GM12874 (cell line): ENCODE measurements around the gene HTR3E.

Experiments used
- TF ChIP-seq, protein P1 (sequence below): IDR thresholded peaks from 2 replicates; pipeline ENCODE4 v1.5.1; 2011; ENCODE audit warnings: low read depth, mild to moderate bottlenecking, control low read depth, low read length, moderate library complexity; ENCODE audit not compliant: insufficient read depth

Gene HTR3E, protein sequence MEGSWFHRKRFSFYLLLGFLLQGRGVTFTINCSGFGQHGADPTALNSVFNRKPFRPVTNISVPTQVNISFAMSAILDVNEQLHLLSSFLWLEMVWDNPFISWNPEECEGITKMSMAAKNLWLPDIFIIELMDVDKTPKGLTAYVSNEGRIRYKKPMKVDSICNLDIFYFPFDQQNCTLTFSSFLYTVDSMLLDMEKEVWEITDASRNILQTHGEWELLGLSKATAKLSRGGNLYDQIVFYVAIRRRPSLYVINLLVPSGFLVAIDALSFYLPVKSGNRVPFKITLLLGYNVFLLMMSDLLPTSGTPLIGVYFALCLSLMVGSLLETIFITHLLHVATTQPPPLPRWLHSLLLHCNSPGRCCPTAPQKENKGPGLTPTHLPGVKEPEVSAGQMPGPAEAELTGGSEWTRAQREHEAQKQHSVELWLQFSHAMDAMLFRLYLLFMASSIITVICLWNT

DNA sequence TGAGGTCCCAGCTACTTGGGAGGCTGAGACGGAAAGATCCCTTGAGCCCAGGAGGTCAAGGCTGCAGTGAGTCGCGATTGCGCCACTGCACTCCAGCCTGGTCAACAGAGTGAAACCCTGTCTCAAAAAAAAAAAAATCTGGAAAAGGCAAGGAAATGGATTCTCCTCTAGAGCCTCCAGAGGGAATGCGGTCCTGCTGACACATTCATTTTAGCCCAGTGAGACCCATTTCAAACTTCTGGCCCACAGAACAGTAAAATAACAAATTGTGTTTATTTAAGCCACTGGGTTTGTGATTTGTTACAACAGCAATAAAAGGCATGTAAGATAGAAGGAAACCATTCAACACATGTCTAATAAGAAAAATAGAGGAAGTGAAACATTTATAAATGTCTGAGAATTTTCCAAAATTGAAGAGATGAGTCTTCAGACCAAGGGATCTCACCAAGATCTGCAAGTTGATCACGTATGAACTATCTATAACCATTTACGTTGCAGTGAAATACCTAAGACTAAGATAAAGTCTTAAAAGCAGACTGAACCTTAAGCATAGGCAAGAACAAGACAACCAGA, at the start of gene HTR3E:
TSS of gene HTR3E (plus strand) at position 254 of the 573 bp plus-strand sequence. CDS start 466 bp downstream, outside the sequence.
- TF ChIP-seq, protein P1, sequence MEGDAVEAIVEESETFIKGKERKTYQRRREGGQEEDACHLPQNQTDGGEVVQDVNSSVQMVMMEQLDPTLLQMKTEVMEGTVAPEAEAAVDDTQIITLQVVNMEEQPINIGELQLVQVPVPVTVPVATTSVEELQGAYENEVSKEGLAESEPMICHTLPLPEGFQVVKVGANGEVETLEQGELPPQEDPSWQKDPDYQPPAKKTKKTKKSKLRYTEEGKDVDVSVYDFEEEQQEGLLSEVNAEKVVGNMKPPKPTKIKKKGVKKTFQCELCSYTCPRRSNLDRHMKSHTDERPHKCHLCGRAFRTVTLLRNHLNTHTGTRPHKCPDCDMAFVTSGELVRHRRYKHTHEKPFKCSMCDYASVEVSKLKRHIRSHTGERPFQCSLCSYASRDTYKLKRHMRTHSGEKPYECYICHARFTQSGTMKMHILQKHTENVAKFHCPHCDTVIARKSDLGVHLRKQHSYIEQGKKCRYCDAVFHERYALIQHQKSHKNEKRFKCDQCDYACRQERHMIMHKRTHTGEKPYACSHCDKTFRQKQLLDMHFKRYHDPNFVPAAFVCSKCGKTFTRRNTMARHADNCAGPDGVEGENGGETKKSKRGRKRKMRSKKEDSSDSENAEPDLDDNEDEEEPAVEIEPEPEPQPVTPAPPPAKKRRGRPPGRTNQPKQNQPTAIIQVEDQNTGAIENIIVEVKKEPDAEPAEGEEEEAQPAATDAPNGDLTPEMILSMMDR: no peak

DNA sequence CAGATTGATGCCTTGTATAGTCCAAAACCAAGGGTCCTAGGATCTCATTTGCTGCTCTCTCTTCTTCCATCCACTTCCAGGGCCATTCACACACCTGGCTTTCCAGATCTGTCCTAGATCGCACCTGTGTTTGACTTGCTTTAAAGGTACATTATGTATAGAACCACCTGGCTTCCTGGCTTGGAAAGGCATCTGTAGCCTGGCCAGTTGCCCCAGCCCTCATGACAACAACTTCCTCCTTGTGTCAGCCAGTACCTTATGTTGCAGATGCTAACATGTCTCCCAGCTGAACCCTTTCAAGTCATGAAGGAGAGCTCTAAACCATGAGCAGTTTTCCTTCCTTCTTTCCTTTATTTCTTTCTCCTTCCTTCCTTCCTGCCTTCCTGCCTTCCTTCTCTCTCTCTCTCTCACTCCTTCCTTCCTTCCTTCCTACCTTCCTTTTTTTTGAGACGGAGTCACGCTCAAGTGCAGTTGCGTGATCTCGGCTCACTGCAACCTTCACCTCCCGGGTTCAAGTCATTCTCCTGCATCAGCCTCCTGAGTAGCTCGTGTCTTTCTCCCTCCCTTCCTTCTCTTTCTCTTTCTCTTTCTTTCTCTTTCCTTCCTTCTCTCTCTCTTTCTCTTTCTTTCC, 46.5 kb upstream of the HTR3E start:
- TF ChIP-seq, protein P1: no peak

DNA sequence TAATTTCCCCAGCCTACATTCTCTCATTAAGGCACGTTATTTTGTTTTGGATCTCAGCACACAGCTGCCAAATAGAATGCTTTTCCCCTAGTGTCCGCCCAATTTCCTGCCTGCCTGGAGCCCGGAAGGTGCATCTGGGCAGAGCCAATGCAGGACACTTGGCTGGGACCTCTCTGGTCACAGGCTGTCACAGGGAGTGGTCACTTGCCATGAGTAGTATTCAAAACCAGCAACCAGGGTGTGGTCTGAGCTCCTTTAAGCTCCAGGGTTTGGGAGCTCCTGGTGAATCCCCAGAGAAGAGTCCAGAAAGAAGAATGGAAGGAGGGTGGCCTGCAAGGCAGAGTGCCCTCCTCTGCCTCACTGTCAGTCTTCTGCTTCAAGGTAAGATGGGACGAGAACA, 44.1 kb upstream of the HTR3E start, which contains the start of gene HTR3C:
TSS of gene HTR3C (plus strand) at position 281 of the 400 bp plus-strand sequence. CDS start at position 315, 34 bp downstream.
- TF ChIP-seq, protein P1: no peak

DNA sequence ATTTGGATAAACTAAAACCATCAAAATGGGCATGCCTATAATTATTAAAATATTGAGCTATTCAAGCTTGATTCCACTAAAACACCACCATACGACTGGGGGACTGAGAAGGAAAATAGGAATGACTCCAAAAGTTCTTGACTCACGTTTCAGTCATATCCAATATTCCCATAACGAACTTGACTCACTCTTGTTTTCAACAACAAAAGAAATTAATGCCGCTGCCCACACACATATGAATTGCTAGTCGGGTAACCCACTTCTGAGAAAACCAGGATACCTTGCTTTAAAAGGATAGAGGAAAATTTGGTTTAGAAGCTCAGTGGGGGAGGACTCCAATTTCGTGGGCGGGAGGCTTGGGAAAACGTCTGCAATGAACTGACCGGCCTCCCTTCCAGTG, 38.8 kb upstream of the HTR3E start:
- TF ChIP-seq, protein P1: no peak

DNA sequence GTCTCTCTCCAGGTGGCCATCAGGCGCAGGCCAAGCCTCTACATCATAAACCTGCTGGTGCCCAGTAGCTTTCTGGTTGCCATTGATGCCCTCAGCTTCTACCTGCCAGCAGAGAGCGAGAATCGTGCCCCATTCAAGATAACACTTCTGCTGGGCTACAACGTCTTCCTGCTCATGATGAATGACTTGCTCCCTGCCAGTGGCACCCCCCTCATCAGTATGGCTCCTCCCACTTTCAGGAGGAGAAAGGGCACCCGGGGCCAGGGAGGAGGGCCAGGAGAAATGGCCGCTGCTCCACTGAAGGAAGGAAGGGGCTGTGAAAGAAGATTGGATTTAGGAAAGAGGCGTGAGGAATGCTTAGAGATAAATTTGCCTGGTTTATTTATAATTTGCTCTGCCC, 37.4 kb upstream of the HTR3E start:
- TF ChIP-seq, protein P1: no peak

DNA sequence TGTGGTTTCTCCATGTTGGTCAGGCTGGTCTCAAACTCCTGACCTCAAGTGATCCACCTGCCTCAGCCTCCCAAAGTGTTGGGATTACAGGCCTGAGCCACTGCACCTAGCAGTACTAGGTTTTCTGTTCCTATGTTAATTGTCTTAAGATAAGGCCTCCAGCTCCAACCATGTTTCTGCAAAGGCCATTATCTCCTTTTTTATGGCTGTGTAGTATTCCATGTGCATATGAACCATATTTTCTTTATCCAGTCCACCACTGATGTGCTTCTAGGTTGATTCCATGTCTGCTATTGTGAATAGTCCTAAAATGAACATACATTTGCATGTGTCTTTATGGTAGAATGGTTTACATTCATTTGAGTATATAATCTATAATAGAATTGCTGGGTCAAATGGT, 34.2 kb upstream of the HTR3E start:
- TF ChIP-seq, protein P1: no peak

DNA sequence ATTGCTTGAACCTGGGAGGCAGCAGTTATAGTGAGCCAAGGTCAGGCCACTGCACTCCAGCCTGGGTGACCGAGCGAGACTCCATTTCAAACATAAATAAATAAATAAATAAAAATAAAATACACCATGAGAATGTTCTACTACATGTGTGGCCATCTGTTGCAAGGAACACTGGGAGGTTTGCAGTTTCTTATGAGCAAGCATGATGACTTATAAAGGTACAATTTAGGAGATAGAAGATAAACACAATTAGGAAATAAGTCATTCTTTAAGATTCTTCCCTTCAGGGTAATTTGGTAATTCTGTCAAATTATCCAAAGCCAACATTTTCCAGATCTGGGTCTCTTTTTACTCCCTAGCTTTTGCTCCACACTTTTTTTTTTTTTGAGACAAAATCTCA, 30.7 kb upstream of the HTR3E start:
- TF ChIP-seq, protein P1: no peak
